Muscle layer of duodenum (tissue), 2 donors: ENCODE measurements around the gene FATE1.

Source experiments
- H3K27ac ChIP-seq: one replicate; pipeline ENCODE4 v1.7.0; 2013; ENCODE audit warnings: mild to moderate bottlenecking, low read length
- H3K27me3 ChIP-seq: one replicate; pipeline ENCODE4 v1.7.0; 2013; ENCODE audit warnings: low read depth, mild to moderate bottlenecking, control low read depth, low read length
- H3K36me3 ChIP-seq, 2 donors: one replicate each; pipeline ENCODE4 v1.7.0; 2013; ENCODE audit warnings: low read length in 2 of 2, control low read depth in 1 of 2, mild to moderate bottlenecking in 1 of 2; ENCODE audit not compliant: insufficient read depth in 2 of 2, control insufficient read depth in 1 of 2
- H3K4me1 ChIP-seq, 2 donors: one replicate each; pipeline ENCODE4 v1.7.0; 2013; ENCODE audit warnings: low read length in 2 of 2, mild to moderate bottlenecking in 2 of 2, control low read depth in 1 of 2, moderate library complexity in 1 of 2; ENCODE audit not compliant: insufficient read depth in 2 of 2, control insufficient read depth in 1 of 2
- H3K4me3 ChIP-seq, 2 donors: one replicate each; pipeline ENCODE4 v1.7.0; 2013; ENCODE audit warnings: low read length in 2 of 2, low read depth in 1 of 2, mild to moderate bottlenecking in 1 of 2
- H3K9me3 ChIP-seq, 2 donors: one replicate each; pipeline ENCODE4 v1.7.0; 2013; ENCODE audit warnings: low read length in 2 of 2, control low read depth in 1 of 2, mild to moderate bottlenecking in 1 of 2; ENCODE audit not compliant: control insufficient read depth in 1 of 2
- donor health status: healthy.

Gene FATE1

DNA sequence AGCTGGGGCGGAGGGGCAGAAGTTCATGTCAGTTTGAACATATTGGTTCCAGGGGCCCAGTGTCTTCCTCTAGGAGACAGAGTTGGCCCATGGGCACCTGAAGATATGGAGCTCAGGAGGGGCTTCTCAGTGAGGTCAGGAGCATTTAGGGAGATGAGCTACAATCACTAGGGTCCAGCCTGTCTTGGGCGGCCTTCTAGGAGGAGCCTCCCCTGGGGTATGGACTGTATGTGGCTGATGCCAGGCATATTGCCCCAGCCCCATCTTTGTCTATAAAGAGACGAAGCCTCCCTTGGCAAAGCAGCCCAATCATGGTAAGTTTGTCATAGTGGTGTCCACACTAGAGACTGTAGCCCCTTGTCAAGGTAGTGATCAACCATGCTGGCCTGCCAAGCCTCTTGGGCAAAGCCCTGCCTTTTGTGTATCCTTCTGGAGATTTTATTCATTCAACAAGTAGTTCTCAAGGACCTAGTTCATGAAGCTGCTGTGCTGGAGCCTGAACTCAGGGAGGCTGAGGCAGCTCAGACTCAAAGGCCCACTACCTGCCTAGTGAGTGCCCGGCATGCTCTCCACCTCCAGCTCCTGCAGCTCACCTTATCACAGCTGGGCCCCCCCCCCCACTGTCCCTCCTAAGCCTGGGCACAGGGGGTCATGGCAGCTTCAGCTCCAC, 13.4 kb downstream of the FATE1 start:
- Histone ChIP-seq H3K27ac (no peak overlapping the region), H3K4me3 (no peak overlapping the region), H3K27me3 (no peaks in the 10 kb centered on the region), H3K4me1 (no peaks in the 10 kb centered on the region), H3K9me3 (no peaks in the 10 kb centered on the region), H3K36me3 (no peaks in the 10 kb centered on the region)

- no peaks in the 10 kb centered on the region for H3K27me3 ChIP-seq
- no peaks in the 10 kb centered on the region for H3K9me3 ChIP-seq
- H3K4me3 ChIP-seq, result no peak within 1 kb of the TSS
- H3K36me3 ChIP-seq, result no peaks in the 10 kb centered on the region
- no peaks in the 10 kb centered on the region for H3K4me1 ChIP-seq
- no peak within 1 kb of the TSS for H3K27ac ChIP-seq
These were observed 18.6 kb downstream of the FATE1 start, which contains the start of gene CNGA2 for GRCh38 chrX:151734446-151734845. Gene CNGA2, plus strand, starts transcription at chrX:151734746. Its CDS starts 3,738 bp downstream, at chrX:151738484.

- no peak overlapping the region for H3K27ac ChIP-seq
- H3K4me1 ChIP-seq, result no peaks in the 10 kb centered on the region
- H3K9me3 ChIP-seq, result no peaks in the 10 kb centered on the region
- no peaks in the 10 kb centered on the region for H3K36me3 ChIP-seq
- H3K4me3 ChIP-seq, result no peak overlapping the region
- H3K27me3 ChIP-seq, result no peaks in the 10 kb centered on the region
These were observed 19.4 kb downstream of the FATE1 start for GRCh38 chrX:151735219-151735618.

DNA sequence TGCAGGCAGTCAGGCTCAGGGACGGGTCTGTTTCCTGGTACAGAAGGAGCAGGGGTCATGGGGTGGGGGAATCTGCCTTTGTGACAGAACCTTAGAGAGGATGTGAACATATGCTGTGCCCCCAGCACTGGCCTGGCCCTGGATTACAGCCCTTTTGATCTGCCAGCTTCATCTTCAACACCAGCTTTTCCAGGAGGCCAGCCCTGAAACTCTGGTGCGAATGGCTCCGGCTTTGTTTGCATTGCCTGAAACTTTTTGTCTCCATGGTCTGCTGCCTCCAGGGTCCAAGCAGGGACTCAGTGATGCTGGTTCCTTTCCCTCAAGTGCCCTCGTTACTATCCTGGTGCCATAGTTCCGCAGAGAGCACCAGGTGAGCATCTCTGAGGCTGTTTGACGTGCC, 20.9 kb downstream of the FATE1 start:
- H3K27ac ChIP-seq, result no peak overlapping the region
- no peaks in the 10 kb centered on the region for H3K27me3 ChIP-seq
- H3K9me3 ChIP-seq, result no peaks in the 10 kb centered on the region
- H3K4me1 ChIP-seq, result no peaks in the 10 kb centered on the region
- H3K36me3 ChIP-seq, result no peaks in the 10 kb centered on the region
- no peak overlapping the region for H3K4me3 ChIP-seq

DNA sequence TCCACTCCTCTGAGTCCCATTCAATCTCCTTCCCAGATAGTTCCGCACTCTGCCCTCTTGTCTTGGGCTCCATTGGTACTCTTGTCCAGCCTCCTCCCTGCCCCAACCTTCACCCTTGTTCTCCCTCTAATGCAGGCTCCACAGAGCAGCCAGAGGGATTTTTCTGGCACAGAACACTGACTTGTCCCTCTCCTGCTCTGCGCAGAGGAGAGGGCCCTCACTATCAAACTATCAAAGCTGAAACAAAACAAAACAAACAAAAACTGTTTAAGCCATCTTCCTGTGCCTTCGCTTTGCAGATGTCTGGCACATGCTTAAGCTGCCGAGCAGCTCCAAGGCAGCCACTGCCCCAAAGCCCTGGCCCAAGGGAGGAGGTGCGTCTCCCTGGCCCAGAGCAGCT, 21.7 kb downstream of the FATE1 start:
- Histone ChIP-seq H3K36me3 (no peaks in the 10 kb centered on the region), H3K4me3 (no peak overlapping the region), H3K27me3 (no peaks in the 10 kb centered on the region), H3K9me3 (no peaks in the 10 kb centered on the region), H3K27ac (no peak overlapping the region), H3K4me1 (no peaks in the 10 kb centered on the region)

GRCh38 chrX:151738751-151739150, 22.9 kb downstream of the FATE1 start:
- no peak overlapping the region for H3K4me3 ChIP-seq
- H3K36me3 ChIP-seq, result no peaks in the 10 kb centered on the region
- H3K9me3 ChIP-seq, result no peaks in the 10 kb centered on the region
- no peaks in the 10 kb centered on the region for H3K27me3 ChIP-seq
- H3K27ac ChIP-seq, result no peak overlapping the region
- H3K4me1 ChIP-seq, result no peaks in the 10 kb centered on the region

- no peaks in the 10 kb centered on the region for H3K27me3 ChIP-seq
- H3K36me3 ChIP-seq, result no peaks in the 10 kb centered on the region
- no peak overlapping the region for H3K27ac ChIP-seq
- no peaks in the 10 kb centered on the region for H3K9me3 ChIP-seq
- H3K4me3 ChIP-seq, result no peak overlapping the region
- H3K4me1 ChIP-seq, result no peaks in the 10 kb centered on the region
These were observed 25.8 kb downstream of the FATE1 start for GRCh38 chrX:151741606-151742005.

DNA sequence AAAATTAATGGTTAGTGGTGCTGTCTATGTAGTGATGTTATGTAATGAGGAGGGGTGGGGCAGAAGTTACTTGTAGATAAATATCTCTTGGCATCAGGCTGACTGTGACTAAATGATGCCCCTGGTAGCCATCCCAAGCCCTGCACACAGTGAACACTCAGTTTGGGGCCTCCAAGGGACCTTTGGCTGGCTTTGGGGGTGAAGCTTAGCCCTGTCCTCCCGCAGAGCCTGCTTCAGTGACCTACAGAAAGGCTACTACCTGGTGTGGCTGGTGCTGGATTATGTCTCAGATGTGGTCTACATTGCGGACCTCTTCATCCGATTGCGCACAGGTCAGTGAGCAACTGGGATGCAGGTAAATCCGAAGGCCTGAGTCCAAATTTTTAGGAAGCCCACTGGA, 26.5 kb downstream of the FATE1 start:
- no peaks in the 10 kb centered on the region for H3K27me3 ChIP-seq
- no peaks in the 10 kb centered on the region for H3K36me3 ChIP-seq
- no peak overlapping the region for H3K27ac ChIP-seq
- no peaks in the 10 kb centered on the region for H3K9me3 ChIP-seq
- H3K4me1 ChIP-seq, result no peaks in the 10 kb centered on the region
- no peak overlapping the region for H3K4me3 ChIP-seq

- H3K4me3 ChIP-seq, result no peak overlapping the region
- H3K27ac ChIP-seq, result no peak overlapping the region
- H3K27me3 ChIP-seq, result no peaks in the 10 kb centered on the region
- no peaks in the 10 kb centered on the region for H3K9me3 ChIP-seq
- H3K36me3 ChIP-seq, result no peaks in the 10 kb centered on the region
- no peaks in the 10 kb centered on the region for H3K4me1 ChIP-seq
These were observed 28.0 kb downstream of the FATE1 start for GRCh38 chrX:151743651-151744470.

DNA sequence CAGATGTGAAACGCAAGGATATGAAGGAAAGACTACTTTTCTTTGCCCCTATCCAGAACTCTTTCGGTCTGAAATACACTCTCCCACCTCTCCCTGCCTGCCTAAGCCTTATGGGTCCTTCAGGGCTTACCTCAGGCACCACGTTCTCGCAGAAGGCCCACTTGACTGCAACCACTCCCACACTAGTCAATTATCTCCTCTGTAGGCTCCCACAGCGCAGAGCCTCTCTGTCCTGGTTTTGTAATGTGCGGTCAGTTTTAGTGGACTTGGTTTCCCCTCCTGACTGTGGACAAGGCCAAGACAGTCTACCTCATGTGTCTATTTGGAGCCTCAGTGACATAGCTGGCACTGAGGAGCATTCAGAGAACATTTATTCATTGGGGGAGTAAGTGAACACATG, 29.8 kb downstream of the FATE1 start:
- Histone ChIP-seq H3K27me3 (no peaks in the 10 kb centered on the region), H3K36me3 (no peaks in the 10 kb centered on the region), H3K4me3 (no peak overlapping the region), H3K4me1 (no peaks in the 10 kb centered on the region), H3K9me3 (no peaks in the 10 kb centered on the region), H3K27ac (no peak overlapping the region)

GRCh38 chrX:151746502-151746901, 30.7 kb downstream of the FATE1 start:
- Histone ChIP-seq H3K27ac (no peak overlapping the region), H3K27me3 (no peaks in the 10 kb centered on the region), H3K36me3 (no peaks in the 10 kb centered on the region), H3K4me1 (no peaks in the 10 kb centered on the region), H3K4me3 (no peak overlapping the region), H3K9me3 (no peaks in the 10 kb centered on the region)
